Osteoblast (primary cell): ENCODE results near the gene CTAG1B. TPM values are rescaled to one million over a fixed set of nuclear protein-coding genes. Genes with fewer than 3 reads are reported as not detected.

ENCODE experiments used
- DNase-seq: peaks from one replicate; pipeline ENCODE4 v3.0.0; 2011; ENCODE audit warnings: low spot score, mixed read lengths; ENCODE audit not compliant: insufficient read length; ENCODE audit errors: missing footprints
- H2AFZ ChIP-seq: 2 replicates; pipeline ENCODE4 v1.6.0; 2011; ENCODE audit warnings: mild to moderate bottlenecking, low read length
- H3K27ac ChIP-seq: 2 replicates; pipeline ENCODE4 v1.5.1; 2011; ENCODE audit warnings: mild to moderate bottlenecking, low read depth, low read length, moderate library complexity
- H3K27me3 ChIP-seq: 2 replicates; pipeline ENCODE4 v1.6.0; 2012; ENCODE audit warnings: mild to moderate bottlenecking, control low read depth, inconsistent platforms, low read length, moderate library complexity; ENCODE audit not compliant: insufficient read depth
- H3K36me3 ChIP-seq: 2 replicates; pipeline ENCODE4 v1.5.1; 2011; ENCODE audit warnings: mild to moderate bottlenecking, low read length, control low read depth, moderate library complexity; ENCODE audit not compliant: insufficient read depth
- H3K4me1 ChIP-seq: 2 replicates; pipeline ENCODE4 v1.5.1; 2011; ENCODE audit warnings: mild to moderate bottlenecking, low read length, control low read depth, moderate library complexity; ENCODE audit not compliant: insufficient read depth
- H3K4me2 ChIP-seq: 2 replicates; pipeline ENCODE4 v1.6.0; 2011; ENCODE audit warnings: mild to moderate bottlenecking, low read length; ENCODE audit not compliant: insufficient read depth
- H3K4me3 ChIP-seq: fragments of 200-600 bp; sonication (generic); 3 replicates; pipeline ENCODE4 v1.5.1; 2012; ENCODE audit warnings: mild to moderate bottlenecking, low read length, inconsistent platforms; ENCODE audit not compliant: insufficient read depth
- H3K79me2 ChIP-seq: 2 replicates; pipeline ENCODE4 v1.6.0; 2012; ENCODE audit warnings: mild to moderate bottlenecking, low read length, control low read depth, inconsistent platforms; ENCODE audit not compliant: insufficient read depth
- H3K9me3 ChIP-seq: 2 replicates; pipeline ENCODE4 v1.5.1; 2011; ENCODE audit warnings: low read depth, low read length, control low read depth
- H4K20me1 ChIP-seq: 2 replicates; pipeline ENCODE4 v1.6.0; 2012; ENCODE audit warnings: mild to moderate bottlenecking, low read length, control low read depth; ENCODE audit not compliant: insufficient read depth
- total RNA-seq: library from RNA; depleted of rRNA; stranded (reverse); fragments of >200 nt; gene quantifications from 2 replicates; pipeline ENCODE4 v1.2.3, GENCODE V29; 2012
- TF ChIP-seq, protein P1 (sequence below): IDR thresholded peaks from 2 replicates; pipeline ENCODE4 v1.5.1; 2011; ENCODE audit warnings: mild to moderate bottlenecking, low read depth, low read length, moderate library complexity; ENCODE audit errors: extremely low read depth

The CTAG1B gene
- total RNA-seq, 1 donor, result not detected

DNA sequence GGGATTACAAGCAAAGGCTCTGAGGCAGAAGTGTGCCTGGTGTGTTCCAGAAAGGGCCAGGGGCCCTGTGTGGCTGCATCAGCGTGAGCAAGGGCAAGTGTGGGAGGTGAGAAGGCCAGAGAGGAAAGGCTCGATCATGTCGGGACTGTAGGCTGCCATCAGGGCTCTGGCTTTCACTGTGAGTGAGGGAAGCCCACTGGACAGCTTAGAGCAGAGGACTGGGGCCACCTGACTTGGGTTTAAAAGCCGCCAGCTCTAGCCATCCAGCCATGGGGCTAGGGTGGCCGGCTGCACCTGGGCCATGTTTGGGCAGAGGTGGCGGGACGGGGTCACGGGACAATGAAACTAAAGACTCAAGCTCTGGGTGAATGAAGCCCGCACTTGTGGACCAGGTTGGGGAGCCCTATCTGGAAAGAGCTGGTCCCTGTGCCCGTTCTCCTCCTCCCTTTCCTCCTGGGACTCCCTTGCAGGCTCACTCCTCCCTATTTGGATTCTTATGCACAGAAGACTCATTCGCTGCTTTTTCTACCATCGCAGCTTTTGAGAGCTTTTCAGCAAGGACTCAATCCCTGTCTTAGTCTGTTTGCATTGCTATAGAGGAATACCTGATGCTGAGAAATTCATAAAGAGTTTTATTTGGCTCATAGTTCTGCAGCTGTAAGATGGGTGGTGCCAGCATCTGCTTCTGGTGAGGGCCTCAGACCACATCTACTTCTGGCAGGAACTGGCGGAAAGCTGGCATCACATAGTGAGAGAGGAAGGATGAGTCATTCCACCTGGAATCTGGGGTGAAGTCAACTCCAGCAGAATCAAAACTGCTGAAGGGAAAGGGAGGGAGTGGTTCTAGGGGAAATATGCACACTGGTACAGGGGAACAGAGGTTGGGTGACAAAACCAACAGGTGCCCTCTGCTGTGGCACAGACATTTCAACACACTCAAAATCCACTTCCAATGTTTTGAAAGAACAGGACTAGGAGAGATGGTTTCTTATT, 15.3 kb downstream of the CTAG1B start:
- H3K36me3 ChIP-seq, result no peaks in the 10 kb centered on the region
- peaks cover 19% of the 10 kb centered on the region for H3K4me1 ChIP-seq
- H3K27ac ChIP-seq, result no peak overlapping the region
- H3K4me3 ChIP-seq, result no peak overlapping the region
- no peak overlapping the region for H2AFZ ChIP-seq
- no peaks in the 10 kb centered on the region for H4K20me1 ChIP-seq
- H3K9me3 ChIP-seq, result no peaks in the 10 kb centered on the region
- no peaks in the 10 kb centered on the region for H3K27me3 ChIP-seq
- H3K79me2 ChIP-seq, result no peaks in the 10 kb centered on the region
- peak overlapping the region; percentile 23 for H3K4me2 ChIP-seq
- TF ChIP-seq, protein P1, sequence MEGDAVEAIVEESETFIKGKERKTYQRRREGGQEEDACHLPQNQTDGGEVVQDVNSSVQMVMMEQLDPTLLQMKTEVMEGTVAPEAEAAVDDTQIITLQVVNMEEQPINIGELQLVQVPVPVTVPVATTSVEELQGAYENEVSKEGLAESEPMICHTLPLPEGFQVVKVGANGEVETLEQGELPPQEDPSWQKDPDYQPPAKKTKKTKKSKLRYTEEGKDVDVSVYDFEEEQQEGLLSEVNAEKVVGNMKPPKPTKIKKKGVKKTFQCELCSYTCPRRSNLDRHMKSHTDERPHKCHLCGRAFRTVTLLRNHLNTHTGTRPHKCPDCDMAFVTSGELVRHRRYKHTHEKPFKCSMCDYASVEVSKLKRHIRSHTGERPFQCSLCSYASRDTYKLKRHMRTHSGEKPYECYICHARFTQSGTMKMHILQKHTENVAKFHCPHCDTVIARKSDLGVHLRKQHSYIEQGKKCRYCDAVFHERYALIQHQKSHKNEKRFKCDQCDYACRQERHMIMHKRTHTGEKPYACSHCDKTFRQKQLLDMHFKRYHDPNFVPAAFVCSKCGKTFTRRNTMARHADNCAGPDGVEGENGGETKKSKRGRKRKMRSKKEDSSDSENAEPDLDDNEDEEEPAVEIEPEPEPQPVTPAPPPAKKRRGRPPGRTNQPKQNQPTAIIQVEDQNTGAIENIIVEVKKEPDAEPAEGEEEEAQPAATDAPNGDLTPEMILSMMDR, result no peak
- peak; percentile 88 for DNase-seq

DNA sequence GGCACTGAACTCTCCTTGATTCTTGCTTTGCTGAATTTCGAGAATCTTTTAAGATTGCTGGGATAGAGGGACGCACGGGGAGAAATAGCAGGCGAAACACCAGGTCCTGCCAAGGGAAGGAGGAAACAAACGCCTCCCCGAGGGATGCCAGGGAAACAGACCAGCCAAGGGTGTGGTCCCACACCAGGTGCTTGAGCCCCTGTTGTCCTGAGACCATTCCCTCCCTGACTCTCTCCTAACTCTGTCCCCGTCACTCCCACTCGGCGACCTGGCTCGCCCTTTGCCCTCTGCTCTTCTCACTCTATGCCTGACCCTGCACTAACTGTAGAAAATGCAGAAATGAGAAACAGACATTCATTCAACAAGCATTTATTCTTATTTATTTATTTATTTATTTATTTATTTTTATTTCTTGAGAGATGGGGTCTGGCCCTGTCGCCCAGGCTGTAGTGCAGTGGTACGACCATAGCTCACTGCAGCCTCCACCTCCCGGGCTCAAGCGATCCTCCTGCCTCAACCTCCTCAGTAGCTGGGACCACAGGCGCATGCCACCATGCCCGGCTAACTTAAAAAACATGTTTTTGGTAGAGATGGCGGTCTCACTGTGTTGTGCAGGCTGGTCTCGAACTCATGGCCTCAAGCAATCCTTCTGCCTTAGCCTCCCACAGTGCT, 16.2 kb downstream of the CTAG1B start:
- DNase-seq, result peak; percentile 66
- Histone ChIP-seq H3K79me2 (no peaks in the 10 kb centered on the region), H3K4me1 (peaks cover 19% of the 10 kb centered on the region), H3K36me3 (no peaks in the 10 kb centered on the region), H3K27me3 (no peaks in the 10 kb centered on the region), H3K9me3 (no peaks in the 10 kb centered on the region), H3K4me3 (no peak overlapping the region), H3K27ac (no peak overlapping the region), H4K20me1 (no peaks in the 10 kb centered on the region), H3K4me2 (no peak overlapping the region), H2AFZ (no peak overlapping the region)
- TF ChIP-seq, protein P1, result no peak

DNA sequence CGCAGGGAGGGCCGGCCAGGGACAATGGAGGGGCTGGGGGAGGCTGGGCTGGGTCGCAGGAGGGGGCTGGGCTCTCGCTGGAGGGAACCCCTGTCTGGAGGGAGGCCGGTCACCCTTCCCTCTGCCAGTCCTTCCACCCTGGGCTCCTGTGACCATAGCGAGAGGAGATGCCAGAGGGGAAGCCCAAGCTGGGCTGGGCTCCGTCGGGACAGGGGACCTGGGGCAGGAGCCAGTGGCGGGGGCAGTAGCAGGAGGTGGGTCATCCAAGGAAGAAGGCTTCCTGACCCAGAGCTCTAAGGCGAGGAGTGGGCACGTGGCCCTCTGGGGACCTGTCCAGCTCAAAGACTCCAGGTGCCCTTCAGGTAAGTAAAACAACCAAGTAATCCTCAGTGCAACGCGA, 16.9 kb downstream of the CTAG1B start:
- Histone ChIP-seq H3K27ac (no peak overlapping the region), H3K9me3 (no peaks in the 10 kb centered on the region), H3K4me2 (no peak overlapping the region), H3K4me1 (peaks cover 19% of the 10 kb centered on the region), H3K27me3 (no peaks in the 10 kb centered on the region), H3K36me3 (no peaks in the 10 kb centered on the region), H2AFZ (no peak overlapping the region), H3K79me2 (no peaks in the 10 kb centered on the region), H3K4me3 (no peak overlapping the region), H4K20me1 (no peaks in the 10 kb centered on the region)
- TF ChIP-seq, protein P1, result no peak
- DNase-seq, result no peak

DNA sequence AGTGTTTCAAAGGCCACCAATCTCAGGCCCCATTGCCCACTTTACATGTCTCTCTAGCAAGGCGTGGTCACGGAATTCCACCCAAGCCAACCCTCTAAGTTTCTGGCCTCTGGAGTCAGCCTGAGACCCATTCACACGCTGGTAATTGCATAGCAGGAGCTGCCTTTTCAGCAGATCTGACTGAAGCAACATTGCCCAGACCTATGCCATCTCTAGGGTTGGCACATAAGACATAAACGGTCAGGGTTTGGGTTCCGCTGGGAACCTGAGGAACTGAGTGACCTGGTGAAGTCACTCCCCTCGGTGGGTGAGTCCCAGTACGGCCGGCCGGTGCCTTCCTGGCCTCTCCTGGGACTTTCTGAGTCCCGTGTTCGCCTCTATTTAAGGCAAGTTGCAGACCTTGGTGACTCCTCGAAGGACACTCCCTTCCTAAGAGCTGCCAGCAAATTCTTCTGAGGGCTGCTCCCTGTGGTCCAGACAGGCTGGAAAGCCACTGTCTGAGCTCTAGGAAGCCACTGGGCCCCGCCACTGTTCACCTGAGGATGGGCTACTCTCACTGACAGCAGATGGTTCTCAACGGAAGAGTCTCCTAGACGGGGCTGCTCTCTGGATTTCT, 18.2 kb downstream of the CTAG1B start:
- peak overlapping the region; percentile 38 for H3K27ac ChIP-seq
- H3K4me2 ChIP-seq, result peak overlapping the region; percentile 60
- no peaks in the 10 kb centered on the region for H3K36me3 ChIP-seq
- DNase-seq, result peak; percentile 71
- no peaks in the 10 kb centered on the region for H4K20me1 ChIP-seq
- H3K9me3 ChIP-seq, result no peaks in the 10 kb centered on the region
- H2AFZ ChIP-seq, result no peak overlapping the region
- H3K27me3 ChIP-seq, result peaks cover 2% of the 10 kb centered on the region
- H3K79me2 ChIP-seq, result no peaks in the 10 kb centered on the region
- no peak overlapping the region for H3K4me3 ChIP-seq
- TF ChIP-seq, protein P1, result no peak
- H3K4me1 ChIP-seq, result peaks cover 31% of the 10 kb centered on the region
